NCI-H146 treated with DMSO at 0.1 percent for 48 hours (cell line): Measurements from ENCODE around the gene SMIM35.
A peak's percentile ranks its signal among the peaks of the same experiment; 100 is the strongest.
"Not testable (repeated sequence)": the region's sequence is repeated elsewhere in the genome, so short reads cannot be mapped to it uniquely, and the experiment has no call there.

Source experiments
- DNase-seq: peaks from one replicate; lab custom pipeline; 2025; ENCODE audit not compliant: unreplicated experiment; lab: John Stamatoyannopoulos, UW

SMIM35 gene

DNA sequence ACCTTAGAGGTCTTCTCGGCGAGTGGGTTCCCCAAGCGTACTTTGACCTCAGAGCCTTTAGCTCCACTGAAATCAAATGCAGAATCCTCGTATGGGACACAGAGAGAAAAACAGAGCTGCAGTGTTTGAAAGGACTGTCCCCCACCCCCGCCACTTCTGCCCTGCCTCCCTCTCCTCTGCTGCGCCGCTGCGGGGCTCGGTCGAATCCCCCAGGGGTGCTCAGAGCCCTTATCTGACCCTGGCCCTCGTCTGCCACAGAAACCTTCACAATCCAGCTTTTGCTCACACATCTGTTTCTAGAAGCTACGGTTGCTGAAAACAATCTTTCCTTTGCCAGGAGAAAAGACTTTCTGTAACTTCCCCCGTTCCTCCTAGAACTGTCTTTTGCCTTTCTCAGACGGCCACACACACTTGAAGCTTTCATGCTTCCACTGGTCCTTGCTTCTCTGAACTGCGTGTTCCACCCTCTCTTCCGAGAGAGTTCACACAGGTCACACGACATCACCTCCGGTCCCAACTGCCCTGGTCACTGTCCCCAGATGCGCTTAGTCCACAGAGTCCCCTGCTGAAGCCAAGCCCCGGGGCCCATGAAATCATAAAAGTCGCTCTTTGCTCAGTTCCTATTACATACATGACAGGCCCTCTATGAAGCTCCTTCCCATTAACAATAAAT is 3.7 kb downstream of the SMIM35 start:
- no peak for DNase-seq

DNA sequence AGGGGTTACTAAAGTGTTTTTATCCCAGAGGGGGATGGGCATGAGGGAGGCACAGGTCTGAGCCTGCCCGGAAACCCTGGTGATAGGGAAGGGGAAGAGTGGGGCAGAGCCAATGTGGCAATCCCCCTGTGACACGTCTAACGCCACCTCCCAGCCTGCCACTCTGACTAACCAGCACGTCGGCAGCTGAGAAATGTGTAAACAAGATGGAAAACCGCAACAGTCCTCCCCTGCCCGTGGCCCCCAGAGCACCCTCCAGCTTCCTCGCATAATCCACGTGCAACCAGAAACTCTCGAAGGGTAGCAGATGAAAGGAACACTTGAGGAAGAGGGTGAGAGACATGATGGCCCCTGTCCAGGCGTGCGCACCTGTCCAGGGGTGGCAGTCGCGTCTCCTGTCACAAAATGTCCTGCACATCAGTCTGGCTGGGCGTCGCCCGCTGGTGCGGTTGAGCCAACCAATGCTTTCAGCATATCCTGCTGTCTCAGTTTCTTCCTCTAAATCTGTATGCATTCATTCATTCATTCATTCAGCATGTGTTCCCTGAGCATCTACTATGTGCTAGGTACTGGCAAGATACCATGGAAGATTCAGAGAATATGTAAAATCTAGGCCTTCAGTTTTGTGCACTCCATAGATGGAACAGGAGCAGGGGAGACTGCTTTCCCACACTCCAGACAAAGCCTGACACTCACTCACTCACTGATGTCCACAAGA is 5.4 kb downstream of the SMIM35 start:
- DNase-seq, result no peak

- DNase-seq, result no peak
Measured at GRCh38 chr11:118080296-118080695, 6.5 kb downstream of the SMIM35 start.

DNA sequence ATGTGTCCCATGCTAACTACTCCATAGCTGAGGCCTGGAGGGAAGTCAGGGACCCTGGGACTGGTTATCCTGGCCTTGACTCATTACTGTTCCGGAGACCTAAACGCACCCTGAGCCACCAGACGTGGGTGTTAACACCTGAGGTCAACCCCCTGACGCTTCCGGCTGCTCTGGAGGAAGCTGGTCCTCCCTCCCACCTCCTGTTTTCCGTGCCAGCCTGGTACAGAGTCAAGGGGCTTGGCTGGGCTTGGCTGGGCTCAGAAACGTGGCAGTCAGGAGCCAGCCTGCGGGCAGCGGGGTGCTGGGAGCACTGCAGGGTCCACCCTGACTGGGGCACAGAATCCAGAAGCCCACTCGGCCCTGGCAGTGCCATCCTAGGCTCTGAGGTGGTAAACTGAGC is 7.3 kb downstream of the SMIM35 start:
- no peak for DNase-seq

GRCh38 chr11:118078911-118079411 is 7.8 kb downstream of the SMIM35 start:
- DNase-seq, result no peak

DNA sequence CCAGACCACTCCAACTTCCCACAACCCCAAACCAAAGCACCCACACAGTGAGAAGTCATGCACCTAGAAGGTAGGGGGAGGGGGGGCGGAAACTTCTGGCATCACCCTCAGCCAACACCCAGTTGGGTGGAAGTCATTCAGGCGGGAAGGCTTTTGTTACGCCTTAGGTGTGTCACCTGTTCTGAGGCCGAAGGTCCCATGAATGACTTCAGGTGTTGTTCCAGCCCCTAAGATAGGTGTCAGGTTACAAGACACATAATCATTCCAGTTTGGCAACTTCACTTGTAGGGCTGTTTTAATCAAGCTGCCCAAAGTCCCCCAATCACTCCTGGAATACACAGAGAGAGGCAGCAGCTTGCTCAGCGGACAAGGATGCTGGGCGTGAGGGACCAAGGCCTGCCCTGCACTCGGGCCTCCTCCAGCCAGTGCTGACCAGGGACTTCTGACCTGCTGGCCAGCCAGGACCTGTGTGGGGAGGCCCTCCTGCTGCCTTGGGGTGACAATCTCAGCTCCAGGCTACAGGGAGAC is 9.9 kb downstream of the SMIM35 start, which contains the start of gene TMPRSS4:
TMPRSS4 (plus strand) TSS at position 325 of the 528 bp plus-strand sequence. CDS start 225 bp downstream, outside the sequence.
- DNase-seq, result peak; percentile 35

GRCh38 chr11:118074785-118075184 is 12.0 kb downstream of the SMIM35 start:
- no peak for DNase-seq

DNA sequence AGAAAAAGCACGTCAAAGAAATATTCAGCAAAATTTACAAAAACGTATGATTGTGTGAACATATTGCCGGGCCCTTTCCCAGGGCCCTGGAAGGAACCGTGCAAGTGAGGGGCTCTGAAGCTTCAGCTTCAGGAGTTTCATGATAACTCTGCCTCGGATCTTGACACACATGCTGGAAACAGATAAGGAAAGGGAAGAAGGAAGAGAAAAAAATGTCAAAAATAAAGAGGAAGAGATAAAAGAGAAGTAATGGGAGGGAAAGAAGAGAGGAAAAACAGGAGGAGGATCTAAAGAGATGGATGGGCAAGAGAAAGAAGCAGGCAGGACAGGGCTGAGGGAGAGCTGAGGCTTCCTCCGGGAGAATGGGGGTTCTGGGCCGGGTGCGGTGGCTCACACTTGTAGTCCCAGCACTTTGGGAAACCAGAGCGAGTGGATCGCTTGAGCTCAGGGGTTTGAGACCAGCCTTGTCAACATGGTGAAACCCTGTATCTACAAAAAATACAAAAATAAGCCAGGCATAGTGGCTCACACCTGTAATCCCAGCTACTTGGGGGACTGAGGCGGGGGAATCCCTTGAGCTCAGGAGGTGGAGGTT is 12.6 kb downstream of the SMIM35 start:
- no peak for DNase-seq

GRCh38 chr11:118073554-118073953 is 13.2 kb downstream of the SMIM35 start:
- no peak for DNase-seq

DNA sequence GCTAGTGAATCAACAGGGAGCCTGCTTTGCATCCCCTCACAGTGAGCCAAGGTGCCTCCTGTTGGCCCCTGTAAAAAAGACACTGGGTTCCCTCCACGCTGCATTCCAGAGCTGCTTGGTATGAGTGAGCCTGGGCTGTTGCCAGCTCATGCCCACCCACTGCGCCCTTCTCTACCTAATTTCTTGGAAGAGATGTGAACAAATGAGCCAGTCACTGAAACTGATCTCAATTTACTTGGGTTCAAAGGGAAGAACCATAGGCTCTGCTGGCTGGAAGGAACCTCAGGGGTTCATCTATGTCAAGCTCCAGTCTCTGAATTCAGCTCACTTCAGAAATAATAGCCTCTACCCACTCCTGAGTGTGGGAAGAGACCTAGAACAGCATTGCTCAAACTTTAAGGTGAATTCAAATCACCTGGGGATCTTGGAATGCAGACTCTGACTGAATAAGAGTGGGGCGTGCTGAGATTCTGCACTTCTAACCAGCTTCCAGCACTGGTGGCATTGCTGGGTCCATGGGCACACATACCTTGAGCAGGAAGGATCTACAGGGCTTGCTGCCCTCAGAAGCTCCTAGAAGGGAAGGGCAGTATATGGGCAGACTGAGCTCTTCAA is 15.2 kb downstream of the SMIM35 start:
- no peak for DNase-seq

- no peak for DNase-seq
Measured at GRCh38 chr11:118068945-118069612, 17.7 kb downstream of the SMIM35 start.

GRCh38 chr11:118068206-118068944 is 18.4 kb downstream of the SMIM35 start:
- DNase-seq, result no peak

DNA sequence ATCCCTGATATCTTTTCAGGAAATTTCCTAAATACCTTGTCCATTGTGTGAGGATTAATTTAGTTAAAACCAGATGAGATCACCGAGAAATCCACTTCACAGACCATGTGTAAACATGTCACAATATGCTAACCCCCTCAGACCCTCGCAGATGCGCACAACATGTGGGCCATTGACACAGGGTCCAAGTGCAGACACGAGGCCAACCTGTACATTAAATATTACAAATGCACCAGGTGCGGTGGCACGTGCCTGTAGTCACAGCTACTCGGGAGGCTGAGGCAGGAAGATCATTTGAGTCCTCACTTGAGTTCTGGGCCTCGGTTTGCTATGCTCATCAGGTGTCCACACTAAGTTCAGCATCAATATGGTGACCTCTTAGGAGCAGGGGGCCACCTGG is 19.8 kb downstream of the SMIM35 start:
- no peak for DNase-seq

GRCh38 chr11:118065384-118065783 is 21.4 kb downstream of the SMIM35 start:
- no peak for DNase-seq

GRCh38 chr11:118064956-118065355 is 21.8 kb downstream of the SMIM35 start:
- no peak for DNase-seq

DNA sequence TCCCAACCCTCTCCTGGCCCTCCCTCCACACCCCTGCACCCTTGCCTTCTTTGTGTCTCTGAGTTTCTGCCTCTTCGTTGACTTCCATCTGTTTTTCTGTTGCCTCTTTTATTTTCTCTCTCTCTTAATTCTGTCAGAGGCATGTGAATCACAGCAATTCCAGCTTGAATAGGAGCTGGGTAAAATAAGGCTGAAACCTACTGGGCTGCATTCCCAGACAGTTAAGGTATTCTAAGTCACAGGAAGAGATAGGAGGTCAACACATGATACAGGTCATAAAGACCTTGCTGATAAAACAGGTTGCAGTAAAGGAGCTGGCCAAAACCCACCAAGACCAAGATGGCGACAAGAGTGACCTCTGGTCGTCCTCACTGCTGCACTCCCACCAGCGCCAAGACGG is 24.1 kb downstream of the SMIM35 start:
- DNase-seq, result not testable (repeated sequence)

GRCh38 chr11:118062181-118062580 is 24.6 kb downstream of the SMIM35 start:
- not testable (repeated sequence) for DNase-seq

DNA sequence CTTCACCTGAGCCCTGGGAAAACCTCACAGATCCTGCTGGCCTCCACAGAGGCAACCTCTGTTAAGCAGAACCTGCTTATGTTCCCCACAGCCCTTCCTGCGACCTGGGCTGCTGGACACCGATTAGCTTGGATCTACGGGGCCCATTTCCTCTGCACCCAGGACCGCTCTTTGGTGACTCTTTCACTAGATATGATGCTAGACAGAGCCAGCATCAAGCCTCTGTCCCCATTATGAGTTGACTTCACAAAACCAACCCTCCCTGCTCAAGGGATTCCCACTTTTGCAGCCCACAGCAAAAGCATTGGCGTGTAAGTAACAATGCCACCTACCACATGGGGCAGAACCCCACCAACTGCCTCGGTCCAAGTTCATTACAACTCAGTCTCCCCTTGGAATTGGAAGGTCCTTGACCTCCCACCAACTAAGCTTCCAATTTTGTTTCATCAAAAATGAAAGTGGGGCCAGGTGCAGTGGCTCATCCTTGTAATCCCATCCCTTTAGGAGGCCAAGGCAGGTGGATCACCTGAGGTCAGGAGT is 25.1 kb downstream of the SMIM35 start:
- DNase-seq, result no peak

DNA sequence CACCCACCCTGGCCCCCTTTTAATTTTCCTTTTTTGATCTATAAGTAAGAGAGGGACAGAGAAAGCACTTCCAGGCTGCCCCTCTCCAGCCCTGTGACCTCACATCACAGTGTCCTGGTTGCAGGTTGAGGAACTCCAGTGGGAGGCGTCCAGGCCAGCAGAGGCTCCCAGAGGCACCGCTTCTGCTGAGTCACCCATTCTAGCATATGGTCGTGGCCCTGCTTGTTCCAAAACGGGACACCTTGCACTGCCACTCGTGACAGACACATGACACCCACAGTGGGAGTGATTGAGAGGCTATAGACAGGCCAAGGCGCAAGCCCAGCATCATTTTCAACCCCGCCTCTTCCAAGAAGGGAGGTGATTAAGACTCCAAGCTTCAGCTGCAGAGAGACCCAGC is 25.9 kb downstream of the SMIM35 start:
- DNase-seq, result no peak
